Measurements from ENCODE around the gene TMEM53.

The TMEM53 gene

DNA sequence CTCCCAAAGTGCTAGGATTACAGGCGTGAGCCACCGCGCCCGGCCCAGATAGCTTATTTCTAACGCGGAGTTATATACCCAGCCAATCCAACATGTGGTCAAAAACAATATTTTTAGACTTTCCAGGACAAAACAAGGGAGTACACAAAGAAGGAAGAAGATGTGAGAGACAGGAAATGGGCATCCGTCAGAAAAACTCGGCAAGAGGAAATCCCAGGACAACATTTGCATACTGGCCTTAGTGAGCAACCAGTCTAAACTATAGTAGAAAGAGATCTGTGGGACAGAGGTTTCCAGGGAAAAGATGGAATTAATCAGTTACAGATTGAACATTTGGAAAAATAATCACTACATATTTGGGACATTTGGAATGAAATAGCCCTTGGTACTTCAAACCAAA, 11.6 kb upstream of the TMEM53 start:
- H3K4me3 ChIP-seq (ENCODE audit: insufficient read depth, low read length, poor library complexity, severe bottlenecking) = no peak overlapping the region
- no peak overlapping the region for H2AFZ ChIP-seq (ENCODE audit: low read depth, low read length, severe bottlenecking)
- no peaks in the 10 kb centered on the region for H4K20me1 ChIP-seq (ENCODE audit: low read depth, low read length)
- H3K9me2 ChIP-seq (replicated peaks; ENCODE audit: insufficient read depth, low read length) = no peaks in the 10 kb centered on the region
- no peaks in the 10 kb centered on the region for H3K27me3 ChIP-seq (ENCODE audit: low read length)
- H3K4me2 ChIP-seq (ENCODE audit: low read depth, low read length, poor library complexity, severe bottlenecking) = no peak overlapping the region
- no peaks in the 10 kb centered on the region for H3K9me3 ChIP-seq (ENCODE audit: insufficient read depth, low read length)
- H3K9ac ChIP-seq (ENCODE audit: low read length) = no peak overlapping the region
- no peak overlapping the region for H3K27ac ChIP-seq (ENCODE audit: low read depth, low read length)
- no peaks in the 10 kb centered on the region for H3F3A ChIP-seq (ENCODE audit: insufficient read depth)
- no peaks in the 10 kb centered on the region for H3K79me2 ChIP-seq (ENCODE audit: insufficient read depth, low read length)
- no peaks in the 10 kb centered on the region for H3K36me3 ChIP-seq (ENCODE audit: low read length)
- TF ChIP-seq EZH2phosphoT487 (conservative IDR thresholded peaks at IDR 0.05; ENCODE audit: low read length) = no peak
- TF ChIP-seq, protein P1, sequence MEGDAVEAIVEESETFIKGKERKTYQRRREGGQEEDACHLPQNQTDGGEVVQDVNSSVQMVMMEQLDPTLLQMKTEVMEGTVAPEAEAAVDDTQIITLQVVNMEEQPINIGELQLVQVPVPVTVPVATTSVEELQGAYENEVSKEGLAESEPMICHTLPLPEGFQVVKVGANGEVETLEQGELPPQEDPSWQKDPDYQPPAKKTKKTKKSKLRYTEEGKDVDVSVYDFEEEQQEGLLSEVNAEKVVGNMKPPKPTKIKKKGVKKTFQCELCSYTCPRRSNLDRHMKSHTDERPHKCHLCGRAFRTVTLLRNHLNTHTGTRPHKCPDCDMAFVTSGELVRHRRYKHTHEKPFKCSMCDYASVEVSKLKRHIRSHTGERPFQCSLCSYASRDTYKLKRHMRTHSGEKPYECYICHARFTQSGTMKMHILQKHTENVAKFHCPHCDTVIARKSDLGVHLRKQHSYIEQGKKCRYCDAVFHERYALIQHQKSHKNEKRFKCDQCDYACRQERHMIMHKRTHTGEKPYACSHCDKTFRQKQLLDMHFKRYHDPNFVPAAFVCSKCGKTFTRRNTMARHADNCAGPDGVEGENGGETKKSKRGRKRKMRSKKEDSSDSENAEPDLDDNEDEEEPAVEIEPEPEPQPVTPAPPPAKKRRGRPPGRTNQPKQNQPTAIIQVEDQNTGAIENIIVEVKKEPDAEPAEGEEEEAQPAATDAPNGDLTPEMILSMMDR (IDR thresholded peaks at IDR 0.05; ENCODE audit: insufficient read depth, low read length, poor library complexity, severe bottlenecking) = no peak

DNA sequence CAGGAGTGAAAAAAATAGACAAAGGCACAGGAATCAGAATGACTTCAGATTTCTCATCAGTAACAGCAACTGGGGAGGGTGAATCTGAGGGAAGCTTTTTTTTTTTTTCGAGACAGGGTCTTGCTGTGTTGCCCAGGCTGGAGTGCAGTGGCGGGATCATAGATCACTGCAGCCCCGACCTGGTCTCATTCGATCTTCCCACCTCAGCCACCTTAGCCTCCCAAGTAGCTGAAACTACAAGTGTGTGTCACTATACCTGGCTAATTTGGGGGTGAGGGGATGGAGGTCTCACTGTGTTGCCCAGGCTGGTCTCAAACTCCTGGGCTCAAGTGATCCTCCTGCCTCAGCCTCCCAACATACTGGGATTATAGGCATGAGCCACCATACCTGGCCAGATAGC, 10.9 kb upstream of the TMEM53 start:
- Histone ChIP-seq H3K4me2 (ENCODE audit: low read depth, low read length, poor library complexity, severe bottlenecking) (no peak overlapping the region), H3K9ac (ENCODE audit: low read length) (no peak overlapping the region), H2AFZ (ENCODE audit: low read depth, low read length, severe bottlenecking) (no peak overlapping the region), H3K79me2 (ENCODE audit: insufficient read depth, low read length) (no peaks in the 10 kb centered on the region), H3K27me3 (ENCODE audit: low read length) (no peaks in the 10 kb centered on the region), H3K9me2 (replicated peaks; ENCODE audit: insufficient read depth, low read length) (no peaks in the 10 kb centered on the region), H3F3A (ENCODE audit: insufficient read depth) (no peaks in the 10 kb centered on the region), H3K27ac (ENCODE audit: low read depth, low read length) (no peak overlapping the region), H3K36me3 (ENCODE audit: low read length) (no peaks in the 10 kb centered on the region), H3K9me3 (ENCODE audit: insufficient read depth, low read length) (no peaks in the 10 kb centered on the region), H4K20me1 (ENCODE audit: low read depth, low read length) (no peaks in the 10 kb centered on the region), H3K4me3 (ENCODE audit: insufficient read depth, low read length, poor library complexity, severe bottlenecking) (no peak overlapping the region)
- TF ChIP-seq, protein P1 (IDR thresholded peaks at IDR 0.05; ENCODE audit: insufficient read depth, low read length, poor library complexity, severe bottlenecking) = no peak
- no peak for TF ChIP-seq EZH2phosphoT487 (conservative IDR thresholded peaks at IDR 0.05; ENCODE audit: low read length)

- H3K9ac ChIP-seq (ENCODE audit: low read length) = no peak overlapping the region
- H2AFZ ChIP-seq (ENCODE audit: low read depth, low read length, severe bottlenecking) = no peak overlapping the region
- TF ChIP-seq EZH2phosphoT487 (conservative IDR thresholded peaks at IDR 0.05; ENCODE audit: low read length) = no peak
- TF ChIP-seq, protein P1 (IDR thresholded peaks at IDR 0.05; ENCODE audit: insufficient read depth, low read length, poor library complexity, severe bottlenecking) = no peak
- no peaks in the 10 kb centered on the region for H4K20me1 ChIP-seq (ENCODE audit: low read depth, low read length)
- no peak overlapping the region for H3K4me3 ChIP-seq (ENCODE audit: insufficient read depth, low read length, poor library complexity, severe bottlenecking)
- no peaks in the 10 kb centered on the region for H3K9me3 ChIP-seq (ENCODE audit: insufficient read depth, low read length)
- H3F3A ChIP-seq (ENCODE audit: insufficient read depth) = no peaks in the 10 kb centered on the region
- no peak overlapping the region for H3K4me2 ChIP-seq (ENCODE audit: low read depth, low read length, poor library complexity, severe bottlenecking)
- no peaks in the 10 kb centered on the region for H3K79me2 ChIP-seq (ENCODE audit: insufficient read depth, low read length)
- no peaks in the 10 kb centered on the region for H3K9me2 ChIP-seq (replicated peaks; ENCODE audit: insufficient read depth, low read length)
- no peak overlapping the region for H3K27ac ChIP-seq (ENCODE audit: low read depth, low read length)
- no peaks in the 10 kb centered on the region for H3K27me3 ChIP-seq (ENCODE audit: low read length)
- H3K36me3 ChIP-seq (ENCODE audit: low read length) = no peaks in the 10 kb centered on the region
Measured at GRCh38 chr1:44684525-44684924, 10.2 kb upstream of the TMEM53 start.

GRCh38 chr1:44682883-44683265, 8.6 kb upstream of the TMEM53 start:
- H3K27me3 ChIP-seq (ENCODE audit: low read length) = no peaks in the 10 kb centered on the region
- no peaks in the 10 kb centered on the region for H3K79me2 ChIP-seq (ENCODE audit: insufficient read depth, low read length)
- no peak overlapping the region for H3K4me3 ChIP-seq (ENCODE audit: insufficient read depth, low read length, poor library complexity, severe bottlenecking)
- no peak overlapping the region for H3K4me2 ChIP-seq (ENCODE audit: low read depth, low read length, poor library complexity, severe bottlenecking)
- H4K20me1 ChIP-seq (ENCODE audit: low read depth, low read length) = no peaks in the 10 kb centered on the region
- no peaks in the 10 kb centered on the region for H3K9me2 ChIP-seq (replicated peaks; ENCODE audit: insufficient read depth, low read length)
- TF ChIP-seq, protein P1 (IDR thresholded peaks at IDR 0.05; ENCODE audit: insufficient read depth, low read length, poor library complexity, severe bottlenecking) = no peak
- TF ChIP-seq EZH2phosphoT487 (conservative IDR thresholded peaks at IDR 0.05; ENCODE audit: low read length) = no peak
- no peak overlapping the region for H3K27ac ChIP-seq (ENCODE audit: low read depth, low read length)
- H3K9me3 ChIP-seq (ENCODE audit: insufficient read depth, low read length) = no peaks in the 10 kb centered on the region
- no peaks in the 10 kb centered on the region for H3F3A ChIP-seq (ENCODE audit: insufficient read depth)
- no peaks in the 10 kb centered on the region for H3K36me3 ChIP-seq (ENCODE audit: low read length)
- no peak overlapping the region for H2AFZ ChIP-seq (ENCODE audit: low read depth, low read length, severe bottlenecking)
- no peak overlapping the region for H3K9ac ChIP-seq (ENCODE audit: low read length)

Measured in SU-DHL-6 (cell line).